ENCODE data around the gene CPEB4. TPM values are rescaled to one million over a fixed set of nuclear protein-coding genes. Genes with fewer than 3 reads are reported as not detected.

Gene CPEB4
- total and polyA plus RNA-seq, 10 donors, result 2.3 to 107 (median 81.0) TPM

DNA sequence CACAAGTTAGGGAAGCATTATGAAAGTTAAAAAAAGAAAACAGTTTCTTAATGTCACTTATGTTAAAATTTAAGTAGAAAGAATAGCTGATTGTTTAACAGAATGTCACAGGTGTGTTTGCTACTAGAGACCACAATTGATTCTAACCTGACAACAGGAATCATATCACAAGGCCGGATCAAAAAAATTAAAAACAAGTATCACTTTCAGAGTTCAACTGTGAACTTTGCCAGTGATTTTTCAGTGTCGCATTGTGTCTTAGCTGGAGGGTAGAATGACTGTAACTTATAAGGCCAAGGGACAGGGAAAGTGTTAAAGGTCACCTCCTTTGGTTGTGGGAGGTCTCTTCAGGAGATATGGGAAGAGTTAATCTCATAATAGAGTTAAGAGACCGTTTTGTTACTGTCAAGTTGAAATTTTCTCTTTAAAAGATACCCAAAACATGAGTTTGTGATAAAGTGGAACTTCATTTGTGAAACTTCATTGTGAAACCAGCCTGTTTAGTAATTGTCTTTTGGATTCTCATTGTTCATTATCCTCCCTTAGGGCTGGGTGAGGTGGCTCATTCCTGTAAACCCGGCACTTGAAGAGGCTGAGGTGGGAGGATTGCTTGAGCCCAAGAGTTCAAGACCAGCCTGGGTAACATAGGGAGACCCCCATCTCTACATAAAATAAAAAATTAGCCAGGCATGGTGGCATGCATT lies 40.9 kb downstream of the CPEB4 start:
- no peaks in the 10 kb centered on the region for H3K9me3 ChIP-seq
- TF ChIP-seq POLR2A (IDR thresholded peaks at IDR 0.05) (no peak), POLR2AphosphoS5 (IDR thresholded peaks at IDR 0.05) (no peak), CTCF (IDR thresholded peaks at IDR 0.05 in 8 of 11, conservative IDR thresholded peaks at IDR 0.05 in 3 of 11) (no peak)
- intact Hi-C loops (cut with DNase I; ENCODE audit: low total_unique reads), result no loop called here
- peak overlapping the region in 1 of 8 donors; percentile 6 for H3K4me3 ChIP-seq
- H3K27me3 ChIP-seq (replicated peaks in 1 of 7), result no peaks in the 10 kb centered on the region
- WGBS, 5 donors, result 60 to 72% (median 67%) methylated on average over 4 of the region's 4 CpGs
- no peak for DNase-seq
- peaks cover 11 to 82% (median 44%) of the 10 kb centered on the region in 6 donors for H3K4me1 ChIP-seq
- H3K36me3 ChIP-seq, result peaks cover 0 to 60% (median 3%) of the 10 kb centered on the region in 6 donors
- peak overlapping the region in 5 of 8 donors; percentile 35 to 69 (median 66) for H3K27ac ChIP-seq

DNA sequence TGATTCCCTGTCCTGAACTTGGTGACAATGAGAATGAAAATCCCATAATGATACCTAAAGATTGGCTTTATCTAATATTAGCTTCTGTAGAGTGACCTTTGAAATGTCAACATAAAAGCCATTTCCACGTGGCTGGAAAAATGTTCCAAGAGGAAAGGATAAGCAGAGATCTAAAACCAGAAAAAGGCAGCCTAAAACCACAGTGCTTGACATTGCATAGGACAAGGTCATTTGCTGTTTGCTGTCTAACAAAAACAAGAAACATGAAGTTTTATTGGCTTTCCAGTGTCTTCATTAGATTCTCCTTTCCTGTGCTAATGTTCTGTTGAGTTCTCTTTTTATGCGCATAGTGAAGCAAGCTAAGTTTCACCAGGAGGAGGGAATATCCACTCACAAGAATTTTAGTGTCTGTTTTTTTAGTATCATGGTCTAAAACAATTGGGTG lies 44.6 kb downstream of the CPEB4 start:
- 72 to 81% (median 77%) methylated on average over 2 of the region's 2 CpGs for WGBS, 5 donors
- intact Hi-C loops (cut with DNase I; ENCODE audit: low total_unique reads), result no loop called here
- H3K4me1 ChIP-seq, result peaks cover 0 to 81% (median 24%) of the 10 kb centered on the region in 6 donors
- DNase-seq, result no peak
- H3K36me3 ChIP-seq, result peaks cover 0 to 61% (median 3%) of the 10 kb centered on the region in 6 donors
- no peaks in the 10 kb centered on the region for H3K27me3 ChIP-seq (replicated peaks in 1 of 7)
- TF ChIP-seq POLR2A (IDR thresholded peaks at IDR 0.05) (no peak), POLR2AphosphoS5 (IDR thresholded peaks at IDR 0.05) (no peak), CTCF (IDR thresholded peaks at IDR 0.05 in 8 of 11, conservative IDR thresholded peaks at IDR 0.05 in 3 of 11) (no peak)
- H3K27ac ChIP-seq, result no peak overlapping the region
- H3K9me3 ChIP-seq, result no peaks in the 10 kb centered on the region
- H3K4me3 ChIP-seq, result no peak overlapping the region

- Histone ChIP-seq H3K4me3 (no peak overlapping the region), H3K36me3 (peaks cover 0 to 61% (median 3%) of the 10 kb centered on the region in 6 donors), H3K9me3 (no peaks in the 10 kb centered on the region), H3K27me3 (replicated peaks in 1 of 7) (no peaks in the 10 kb centered on the region), H3K27ac (no peak overlapping the region), H3K4me1 (peaks cover 0 to 80% (median 20%) of the 10 kb centered on the region in 6 donors)
- TF ChIP-seq POLR2AphosphoS5 (IDR thresholded peaks at IDR 0.05), result no peak
- TF ChIP-seq CTCF (IDR thresholded peaks at IDR 0.05 in 8 of 11, conservative IDR thresholded peaks at IDR 0.05 in 3 of 11), result no peak
- TF ChIP-seq POLR2A (IDR thresholded peaks at IDR 0.05), result no peak
- WGBS, 5 donors, result 76 to 98% (median 96%) methylated on average over 2 of the region's 2 CpGs
- no peak for DNase-seq
- intact Hi-C loops (cut with DNase I; ENCODE audit: low total_unique reads), result no loop called here
Measured at GRCh38 chr5:173933901-173934300, 45.8 kb downstream of the CPEB4 start.

DNA sequence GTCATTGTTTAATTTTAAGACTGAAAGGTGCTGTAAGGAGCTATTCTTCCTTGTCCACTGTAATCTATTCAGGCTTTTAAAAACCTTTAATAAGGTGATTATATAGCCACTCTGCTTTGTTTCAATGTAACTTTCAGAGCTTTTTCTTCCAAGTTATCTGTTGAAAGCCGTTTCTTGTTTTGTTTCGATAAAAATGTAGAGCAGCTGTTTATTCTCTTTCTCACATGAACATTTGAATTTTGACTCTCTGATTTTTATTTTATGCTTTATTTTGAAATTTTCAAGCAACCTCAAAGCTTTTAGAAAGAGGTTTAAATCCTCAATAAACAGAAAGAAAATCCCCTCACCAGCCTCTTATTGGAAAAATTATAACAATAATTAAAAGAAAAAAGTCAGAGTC lies 47.2 kb downstream of the CPEB4 start:
- no peak overlapping the region for H3K4me3 ChIP-seq
- no peaks in the 10 kb centered on the region for H3K9me3 ChIP-seq
- peaks cover 0 to 58% (median 3%) of the 10 kb centered on the region in 6 donors for H3K36me3 ChIP-seq
- peaks cover 0 to 80% (median 16%) of the 10 kb centered on the region in 6 donors for H3K4me1 ChIP-seq
- H3K27me3 ChIP-seq (replicated peaks in 1 of 7), result no peaks in the 10 kb centered on the region
- TF ChIP-seq POLR2AphosphoS5 (IDR thresholded peaks at IDR 0.05) (no peak), POLR2A (IDR thresholded peaks at IDR 0.05) (no peak)
- no peak overlapping the region for H3K27ac ChIP-seq
- intact Hi-C loops (cut with DNase I; ENCODE audit: low total_unique reads), result no loop called here
- DNase-seq, result no peak
- WGBS, 5 donors, result 95 to 99% (median 97%) methylated on average over 2 of the region's 2 CpGs
